ENCODE results near the gene SETDB1. TPM values are rescaled to one million over a fixed set of nuclear protein-coding genes. Genes with fewer than 3 reads are reported as not detected.

The SETDB1 gene
- total RNA-seq, 1 donor from 2014 or later, result 52.0 TPM

DNA sequence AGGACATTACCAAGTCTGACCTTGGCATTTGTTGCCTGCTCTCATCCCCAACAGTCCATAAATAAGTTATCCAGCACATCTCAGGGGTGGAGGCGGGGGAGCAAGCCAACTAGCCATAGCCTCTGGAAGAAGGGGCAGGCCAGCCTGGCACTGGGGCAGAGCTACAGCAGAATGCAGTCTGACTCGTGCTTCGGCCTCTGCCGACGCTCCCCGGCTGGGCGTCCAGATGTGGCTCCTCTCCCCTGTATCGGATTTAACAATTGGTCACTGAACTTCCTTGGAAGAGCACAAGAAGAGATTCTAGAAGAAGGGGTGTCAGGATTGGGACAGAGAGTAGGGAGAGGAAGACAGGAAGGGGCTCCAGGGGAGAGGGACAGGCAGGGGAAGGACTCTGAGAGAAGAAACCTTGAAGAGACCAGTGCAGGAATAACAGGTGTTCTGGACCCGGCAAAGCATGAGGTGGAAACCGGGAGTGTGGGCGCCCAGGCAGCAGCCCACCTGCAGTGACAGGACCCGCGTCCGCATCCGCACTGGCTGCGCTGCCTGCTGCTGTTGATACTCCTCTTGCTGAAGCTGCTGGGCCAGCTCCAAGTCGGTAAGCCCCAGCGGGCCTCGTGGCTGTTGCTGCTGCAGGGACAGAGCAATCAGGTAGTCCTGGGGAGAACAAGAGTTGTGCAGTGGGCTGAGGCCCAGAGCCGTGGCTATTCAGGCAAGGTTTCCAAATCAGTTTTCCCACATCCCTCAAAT is 71.1 kb downstream of the SETDB1 start:
- no peak for ATAC-seq
- DNase-seq (ENCODE audit: low spot score), result no peak
- intact Hi-C loops (cut with DNase I), result no loop called here

- intact Hi-C loops (cut with DNase I), result no loop called here
- no peak for DNase-seq (ENCODE audit: low spot score)
- ATAC-seq, result no peak
Measured at GRCh38 chr1:150997949-150998348, 71.8 kb downstream of the SETDB1 start.

GRCh38 chr1:150999051-150999674 is 73.0 kb downstream of the SETDB1 start:
- intact Hi-C loops (cut with DNase I), result no loop called here
- ATAC-seq, result no peak
- DNase-seq (ENCODE audit: low spot score), result no peak

GRCh38 chr1:150999926-151000325 is 73.8 kb downstream of the SETDB1 start:
- intact Hi-C loops (cut with DNase I), result no loop called here
- no peak for DNase-seq (ENCODE audit: low spot score)
- no peak for ATAC-seq

DNA sequence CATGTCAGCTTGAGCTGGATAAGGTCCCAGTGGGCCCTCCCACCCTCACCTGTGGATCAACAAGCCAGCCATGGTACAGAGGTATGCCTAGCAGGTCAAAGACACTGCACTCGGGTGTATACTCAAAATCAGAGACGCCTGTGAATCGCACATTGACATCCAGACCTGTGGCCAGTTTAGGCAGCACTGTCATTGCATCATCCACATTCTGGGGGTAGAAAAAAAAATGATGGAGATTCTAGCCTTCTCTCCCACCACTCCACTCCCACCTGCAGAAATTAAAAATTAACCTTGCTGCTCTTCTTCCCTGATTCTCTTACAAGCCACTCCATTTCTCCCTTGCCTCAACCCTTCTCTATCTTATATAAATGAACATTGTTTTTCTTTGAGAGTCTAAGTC is 74.2 kb downstream of the SETDB1 start:
- no peak for DNase-seq (ENCODE audit: low spot score)
- no peak for ATAC-seq
- intact Hi-C loops (cut with DNase I), result no loop called here

DNA sequence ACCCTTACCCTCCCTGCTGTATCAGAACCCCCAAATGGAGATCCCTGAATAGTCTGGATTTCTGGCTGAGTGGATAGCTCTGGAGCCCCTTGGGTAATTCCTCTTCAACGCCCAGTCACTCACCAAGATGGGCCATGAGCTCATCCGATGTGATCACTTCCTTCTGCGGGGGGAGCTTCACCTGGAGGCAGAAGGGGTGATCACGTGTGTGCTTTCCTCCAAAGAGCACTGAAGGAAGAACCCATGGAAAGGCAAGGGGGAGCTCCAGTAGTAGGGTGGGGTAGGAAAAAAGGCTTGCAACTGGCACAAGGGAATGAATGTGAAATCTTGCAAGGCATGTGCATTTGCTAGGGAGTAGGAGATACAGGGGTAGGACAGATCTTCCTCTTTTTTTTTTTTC is 75.4 kb downstream of the SETDB1 start:
- DNase-seq (ENCODE audit: low spot score) (no peak), ATAC-seq (no peak)
- intact Hi-C loops (cut with DNase I), result no loop called here

GRCh38 chr1:151002051-151002450 is 75.9 kb downstream of the SETDB1 start:
- DNase-seq (ENCODE audit: low spot score) (no peak), ATAC-seq (no peak)
- intact Hi-C loops (cut with DNase I), result no loop called here

- ATAC-seq, result no peak
- no peak for DNase-seq (ENCODE audit: low spot score)
- intact Hi-C loops (cut with DNase I), result loop anchor here (1.0 kb wide), 1 partner anchor 45 kb away; no protein-coding TSS in a partner anchor
Measured at GRCh38 chr1:151002611-151003010, 76.4 kb downstream of the SETDB1 start.

- DNase-seq (ENCODE audit: low spot score) (no peak), ATAC-seq (no peak)
- intact Hi-C loops (cut with DNase I), result loop anchor here (1.0 kb wide), 1 partner anchor 46 kb away; no protein-coding TSS in a partner anchor
Measured at GRCh38 chr1:151003180-151003579, 77.0 kb downstream of the SETDB1 start.

DNA sequence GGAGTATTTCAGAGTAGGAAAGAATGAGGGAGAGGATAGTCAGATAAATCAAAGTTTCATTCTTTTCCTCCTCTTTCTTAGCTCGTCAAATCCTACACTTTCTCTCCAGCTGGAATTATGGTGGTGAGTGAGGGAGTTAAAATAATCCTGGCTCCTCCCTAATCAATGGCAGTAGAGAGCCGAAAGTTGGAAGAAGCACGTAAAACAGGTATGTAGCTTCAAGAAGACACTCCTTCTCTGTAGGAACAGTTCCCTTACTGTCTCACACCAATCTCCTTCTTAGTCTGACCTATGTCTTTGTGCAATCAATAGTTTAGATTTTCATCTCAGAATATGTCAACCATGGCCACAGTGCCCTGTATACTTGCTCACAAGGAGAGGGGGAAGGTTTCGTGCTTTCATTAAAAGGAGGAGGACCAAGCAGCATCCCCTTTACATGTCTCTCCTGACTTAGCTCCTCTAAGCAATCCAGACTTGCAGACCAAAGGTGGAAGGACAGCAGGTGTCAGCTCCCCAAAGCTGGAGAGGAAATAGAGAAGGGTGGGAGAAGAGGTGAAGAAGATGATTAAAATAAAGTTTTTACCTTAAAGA is 79.7 kb downstream of the SETDB1 start:
- ATAC-seq (no peak), DNase-seq (ENCODE audit: low spot score) (no peak)
- intact Hi-C loops (cut with DNase I), result no loop called here

- ATAC-seq, result peak; percentile 85
- DNase-seq (ENCODE audit: low spot score), result peak; percentile 82
- intact Hi-C loops (cut with DNase I), result no loop called here
Measured at GRCh38 chr1:151006327-151007052, 80.3 kb downstream of the SETDB1 start, which contains the start of gene MINDY1. Gene MINDY1 (minus strand): TSS chr1:151006902. CDS start chr1:151002617, 4,285 bp downstream.

DNA sequence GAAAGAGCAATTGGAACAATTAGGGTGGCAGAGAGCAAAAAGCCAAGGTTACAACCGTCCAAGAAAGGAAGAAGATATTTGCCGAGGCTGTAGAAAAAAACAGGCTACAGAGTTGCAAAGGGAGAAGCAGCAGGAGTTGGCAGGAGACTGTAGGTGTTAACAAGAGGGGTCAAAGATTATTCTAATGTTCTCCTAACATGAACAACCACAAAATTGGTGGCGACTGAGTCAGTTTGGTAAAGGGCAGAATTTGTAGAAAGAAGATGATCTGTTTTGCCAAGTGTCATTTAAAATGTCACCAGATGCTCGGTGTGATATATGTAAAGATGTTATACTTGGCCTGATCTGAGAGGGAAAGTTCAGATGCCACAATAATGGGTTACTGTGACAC is 81.7 kb downstream of the SETDB1 start:
- intact Hi-C loops (cut with DNase I), result no loop called here
- no peak for DNase-seq (ENCODE audit: low spot score)
- ATAC-seq, result peak; percentile 1

DNA sequence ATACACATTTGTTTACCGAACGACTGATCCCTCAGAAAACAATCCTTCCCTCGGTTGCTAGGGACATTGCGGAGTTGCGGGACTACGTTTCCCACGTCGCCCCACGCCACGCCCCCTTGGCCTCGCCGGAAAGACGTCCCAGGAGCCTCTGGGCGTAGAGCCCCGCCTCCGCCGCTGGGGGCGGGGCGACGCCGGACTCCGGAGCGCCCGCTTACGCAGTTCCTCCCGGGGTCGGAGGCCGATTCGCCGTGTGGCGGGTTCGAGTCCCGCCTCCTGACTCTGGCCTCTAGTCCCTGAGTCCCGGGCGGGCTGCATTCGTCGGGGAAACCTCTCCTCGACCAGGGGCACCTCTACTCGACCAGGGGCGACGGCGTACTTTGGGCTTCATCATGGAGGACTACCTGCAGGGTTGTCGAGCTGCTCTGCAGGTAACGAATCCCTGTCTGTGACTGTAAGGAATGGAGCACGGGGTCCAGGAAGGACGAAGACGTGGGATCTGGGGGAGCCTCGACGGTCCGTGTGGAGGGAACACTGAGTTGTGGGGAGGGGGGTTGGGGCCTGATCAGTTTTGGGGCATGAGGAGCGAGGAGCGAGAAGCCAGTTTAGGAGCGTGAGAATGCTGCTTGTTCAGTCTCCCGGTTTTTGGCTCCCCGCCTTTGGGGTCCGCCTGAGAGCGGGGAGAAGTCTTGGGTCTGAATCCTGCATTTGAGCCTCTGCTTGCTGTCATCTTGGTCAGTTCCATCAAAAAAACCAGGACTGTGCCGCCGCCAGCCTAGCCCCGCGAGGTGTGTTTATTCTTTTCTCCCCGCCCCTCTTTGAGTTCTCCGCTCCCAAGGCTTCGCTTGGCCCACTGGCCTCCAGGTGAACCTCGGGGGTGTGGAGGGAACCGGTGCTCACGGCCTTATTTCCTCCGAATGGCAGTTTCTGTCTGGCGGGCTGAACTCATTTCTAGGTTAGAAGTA is 82.4 kb downstream of the SETDB1 start, which contains the start of gene PRUNE1:
Gene PRUNE1, plus strand, starts transcription at position 206 of the 962 bp plus-strand sequence. Its CDS starts 184 bp downstream, at position 390.
- peak; percentile 96 for ATAC-seq
- intact Hi-C loops (cut with DNase I), result no loop called here

GRCh38 chr1:151009206-151009587 is 83.0 kb downstream of the SETDB1 start:
- ATAC-seq (no peak), DNase-seq (ENCODE audit: low spot score) (no peak)
- intact Hi-C loops (cut with DNase I), result no loop called here

More for the DNA sequence above, 82.4 kb downstream of the SETDB1 start, which contains the start of gene PRUNE1:
- DNase-seq (ENCODE audit: low spot score), result peak; percentile 99

DNA sequence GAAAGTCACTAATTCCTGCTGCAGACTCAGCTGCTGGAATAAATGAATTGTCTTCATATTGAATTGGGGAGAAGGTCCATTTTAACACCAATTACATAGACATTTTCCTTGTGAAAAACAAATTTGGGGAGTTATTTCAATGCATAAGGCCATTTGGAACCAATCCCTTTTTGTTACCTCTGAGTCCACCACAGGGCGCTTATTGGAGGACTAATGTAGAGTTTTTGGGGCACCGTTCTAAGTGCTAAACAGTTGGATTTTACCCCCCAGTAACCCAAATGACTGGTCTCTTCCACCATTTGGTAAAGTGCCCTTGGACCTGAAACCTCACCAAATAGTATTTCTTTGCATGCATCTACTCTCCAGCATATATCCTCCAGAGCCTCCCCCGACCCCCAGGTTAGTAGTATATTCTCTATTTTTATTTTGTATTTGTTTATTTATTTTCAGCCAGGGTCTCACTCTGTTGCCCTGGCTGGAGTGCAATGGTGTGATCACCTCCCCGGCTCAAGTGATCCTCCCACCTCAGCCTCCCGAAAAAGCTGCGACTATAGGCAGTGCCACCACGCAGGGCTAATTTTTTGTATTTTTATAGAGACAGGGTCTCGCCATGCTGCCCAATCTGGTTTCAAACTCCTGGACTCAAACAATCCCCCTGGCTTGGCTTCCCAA is 83.6 kb downstream of the SETDB1 start:
- intact Hi-C loops (cut with DNase I), result no loop called here
- ATAC-seq (no peak), DNase-seq (ENCODE audit: low spot score) (no peak)

- intact Hi-C loops (cut with DNase I), result no loop called here
- ATAC-seq, result no peak
- DNase-seq (ENCODE audit: low spot score), result no peak
Measured at GRCh38 chr1:151010346-151010726, 84.2 kb downstream of the SETDB1 start.

GRCh38 chr1:151011154-151011850 is 85.1 kb downstream of the SETDB1 start:
- ATAC-seq (no peak), DNase-seq (ENCODE audit: low spot score) (no peak)
- intact Hi-C loops (cut with DNase I), result no loop called here

Data from sciatic nerve (tissue), 2 donors.